ENCODE results near the gene ATG4A.
A peak's percentile ranks its signal among the peaks of the same experiment; 100 is the strongest.

ATG4A gene

DNA sequence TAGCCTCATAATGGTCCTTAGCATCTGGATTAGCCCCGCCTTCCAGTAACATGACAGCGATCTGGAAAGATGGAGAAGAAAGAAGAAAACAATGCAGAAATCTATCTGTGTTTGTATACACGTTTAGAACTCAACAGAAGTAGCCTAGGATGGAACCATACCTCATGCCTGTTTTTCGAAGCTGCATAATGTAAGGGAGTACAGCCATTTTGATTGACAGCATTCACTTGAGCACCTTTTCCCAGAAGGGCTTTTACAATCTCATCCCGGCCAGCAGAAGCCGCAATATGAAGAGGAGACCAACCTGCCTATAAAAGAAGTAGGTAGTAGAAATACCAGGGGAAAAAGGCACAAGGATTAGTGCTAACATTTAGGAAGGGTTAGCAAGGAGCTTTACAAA is 3.8 kb upstream of the ATG4A start:
- no peak for DNase-seq (ENCODE audit: low read depth)
- no peak overlapping the region for H3K4me3 ChIP-seq (ENCODE audit: low read length)
- TF ChIP-seq, protein P1, sequence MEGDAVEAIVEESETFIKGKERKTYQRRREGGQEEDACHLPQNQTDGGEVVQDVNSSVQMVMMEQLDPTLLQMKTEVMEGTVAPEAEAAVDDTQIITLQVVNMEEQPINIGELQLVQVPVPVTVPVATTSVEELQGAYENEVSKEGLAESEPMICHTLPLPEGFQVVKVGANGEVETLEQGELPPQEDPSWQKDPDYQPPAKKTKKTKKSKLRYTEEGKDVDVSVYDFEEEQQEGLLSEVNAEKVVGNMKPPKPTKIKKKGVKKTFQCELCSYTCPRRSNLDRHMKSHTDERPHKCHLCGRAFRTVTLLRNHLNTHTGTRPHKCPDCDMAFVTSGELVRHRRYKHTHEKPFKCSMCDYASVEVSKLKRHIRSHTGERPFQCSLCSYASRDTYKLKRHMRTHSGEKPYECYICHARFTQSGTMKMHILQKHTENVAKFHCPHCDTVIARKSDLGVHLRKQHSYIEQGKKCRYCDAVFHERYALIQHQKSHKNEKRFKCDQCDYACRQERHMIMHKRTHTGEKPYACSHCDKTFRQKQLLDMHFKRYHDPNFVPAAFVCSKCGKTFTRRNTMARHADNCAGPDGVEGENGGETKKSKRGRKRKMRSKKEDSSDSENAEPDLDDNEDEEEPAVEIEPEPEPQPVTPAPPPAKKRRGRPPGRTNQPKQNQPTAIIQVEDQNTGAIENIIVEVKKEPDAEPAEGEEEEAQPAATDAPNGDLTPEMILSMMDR (IDR thresholded peaks at IDR 0.05; ENCODE audit: insufficient read depth, low read depth, low read length, missing control alignments) = no peak

DNA sequence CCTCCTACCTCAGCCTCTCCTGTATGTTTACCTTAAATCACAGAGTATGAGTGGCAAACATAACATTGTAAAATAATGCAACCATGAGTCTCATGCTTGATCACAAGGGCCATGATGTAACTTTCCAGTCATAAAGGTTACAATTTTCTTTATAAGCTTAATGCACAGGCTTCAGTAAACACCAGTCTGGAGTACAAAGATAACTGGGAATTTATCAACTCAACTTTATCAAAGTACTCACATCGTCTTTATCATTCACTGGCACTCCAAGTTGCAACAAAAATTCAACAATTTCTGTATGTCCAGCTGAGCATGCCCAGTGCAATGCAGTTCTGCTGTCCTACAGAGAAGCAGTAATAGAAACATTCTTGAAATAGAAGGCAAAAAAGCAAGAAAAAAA is 3.1 kb upstream of the ATG4A start:
- no peak overlapping the region for H3K4me3 ChIP-seq (ENCODE audit: low read length)
- no peak for DNase-seq (ENCODE audit: low read depth)
- TF ChIP-seq, protein P1 (IDR thresholded peaks at IDR 0.05; ENCODE audit: insufficient read depth, low read depth, low read length, missing control alignments) = no peak

DNA sequence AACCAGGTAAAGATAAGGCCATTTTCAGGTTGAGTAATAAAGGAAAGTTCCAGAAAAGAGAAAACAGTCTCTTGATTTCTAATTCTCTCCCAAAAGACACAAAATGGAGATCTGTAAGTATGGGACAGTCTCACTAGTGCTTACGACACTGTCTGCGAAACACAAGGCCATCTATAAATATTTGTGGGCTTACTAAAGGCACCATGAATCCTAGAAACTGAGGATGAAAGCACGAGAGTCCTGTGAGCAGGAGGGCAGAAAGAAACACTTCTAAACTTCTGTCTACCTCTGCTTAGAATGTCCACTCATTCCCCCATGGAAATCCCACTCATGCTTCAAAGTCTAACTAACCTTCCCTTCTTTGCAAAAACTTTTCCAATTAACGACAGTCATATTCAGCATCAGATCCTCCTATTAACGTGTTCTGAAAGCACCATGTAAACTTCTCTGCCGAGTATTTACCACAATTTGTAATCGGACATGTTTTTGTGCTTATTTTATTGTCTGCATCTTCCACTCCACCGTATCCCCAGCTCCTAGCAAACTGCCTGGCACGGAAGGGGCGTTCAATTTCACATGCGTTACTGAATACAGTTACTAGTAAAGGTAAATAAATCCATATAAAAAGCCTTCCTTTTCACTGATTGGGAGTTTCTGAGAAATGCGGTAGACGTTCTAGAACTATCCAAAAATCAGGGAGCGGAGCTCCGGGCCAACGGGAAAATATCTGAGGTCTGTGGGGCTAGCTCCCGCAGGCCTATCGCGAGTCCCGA is 901 bp upstream of the ATG4A start:
- TF ChIP-seq, protein P1 (IDR thresholded peaks at IDR 0.05; ENCODE audit: insufficient read depth, low read depth, low read length, missing control alignments) = no peak
- DNase-seq (ENCODE audit: low read depth) = peak; percentile 33
- H3K4me3 ChIP-seq (ENCODE audit: low read length) = peak overlapping the region; percentile 70

DNA sequence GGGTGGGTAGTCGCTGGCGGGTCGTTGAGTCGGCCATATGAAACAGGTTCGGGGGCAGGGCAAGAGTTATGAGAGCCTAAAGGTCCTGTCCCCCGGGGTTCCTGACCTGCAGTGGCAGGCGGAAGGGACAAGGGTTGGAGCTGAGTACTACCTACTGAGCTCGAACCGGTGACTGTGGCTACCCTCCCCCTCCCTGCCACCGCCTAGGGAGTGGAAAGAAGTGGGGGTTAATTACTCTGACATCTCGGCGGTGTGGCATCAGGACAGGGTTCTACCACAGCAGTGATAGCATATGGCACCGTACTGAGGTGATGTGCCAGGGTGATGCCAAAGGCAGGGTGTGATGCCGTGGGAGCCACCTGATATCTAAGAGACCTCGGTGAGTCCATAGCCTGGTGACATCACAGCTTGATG is 307 bp downstream of the ATG4A start:
- peak; percentile 27 for DNase-seq (ENCODE audit: low read depth)
- TF ChIP-seq, protein P1 (IDR thresholded peaks at IDR 0.05; ENCODE audit: insufficient read depth, low read depth, low read length, missing control alignments) = no peak
- H3K4me3 ChIP-seq (ENCODE audit: low read length) = peak overlapping the region; percentile 70

DNA sequence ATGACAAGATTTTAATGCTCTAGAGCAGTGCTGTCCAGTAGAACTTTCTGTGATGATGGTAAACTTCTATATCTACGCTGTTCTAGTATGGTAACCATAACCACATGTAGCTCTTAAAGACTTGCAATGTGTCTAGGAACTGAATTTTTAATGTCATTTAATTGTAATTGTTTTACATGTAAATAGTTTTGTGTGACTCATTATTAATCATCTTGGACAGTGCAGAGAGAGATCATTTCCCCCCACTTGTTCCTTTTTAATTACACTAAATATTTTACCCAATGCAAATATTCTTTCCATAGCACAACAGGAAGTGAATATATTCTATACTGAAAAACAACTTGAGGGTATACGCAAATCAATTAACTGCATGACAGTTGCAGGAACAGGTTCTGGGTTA is 5.8 kb downstream of the ATG4A start:
- DNase-seq (ENCODE audit: low read depth) = peak; percentile 0
- no peak overlapping the region for H3K4me3 ChIP-seq (ENCODE audit: low read length)
- TF ChIP-seq, protein P1 (IDR thresholded peaks at IDR 0.05; ENCODE audit: insufficient read depth, low read depth, low read length, missing control alignments) = no peak

DNA sequence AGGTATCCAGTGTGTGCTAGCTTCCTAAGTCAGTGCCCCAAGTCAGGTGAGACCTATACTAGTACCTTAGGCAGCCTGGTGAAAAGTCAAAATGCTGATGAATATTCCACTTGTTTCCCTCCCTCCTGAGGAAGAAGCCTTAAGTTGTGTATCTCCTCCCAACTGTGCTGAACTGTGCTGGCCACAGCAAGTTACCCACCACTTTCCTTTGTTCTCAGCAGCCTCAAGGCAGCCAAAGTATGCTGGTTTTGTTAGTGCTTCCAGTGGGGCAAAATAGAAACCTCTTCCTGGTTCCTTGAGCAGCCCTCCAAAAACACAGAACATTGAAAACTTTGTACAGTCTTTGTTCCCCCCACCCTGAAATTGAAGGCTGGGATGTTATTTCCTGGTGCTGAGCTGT is 13.9 kb downstream of the ATG4A start:
- TF ChIP-seq, protein P1 (IDR thresholded peaks at IDR 0.05; ENCODE audit: insufficient read depth, low read depth, low read length, missing control alignments) = no peak
- H3K4me3 ChIP-seq (ENCODE audit: low read length) = no peak overlapping the region
- no peak for DNase-seq (ENCODE audit: low read depth)

DNA sequence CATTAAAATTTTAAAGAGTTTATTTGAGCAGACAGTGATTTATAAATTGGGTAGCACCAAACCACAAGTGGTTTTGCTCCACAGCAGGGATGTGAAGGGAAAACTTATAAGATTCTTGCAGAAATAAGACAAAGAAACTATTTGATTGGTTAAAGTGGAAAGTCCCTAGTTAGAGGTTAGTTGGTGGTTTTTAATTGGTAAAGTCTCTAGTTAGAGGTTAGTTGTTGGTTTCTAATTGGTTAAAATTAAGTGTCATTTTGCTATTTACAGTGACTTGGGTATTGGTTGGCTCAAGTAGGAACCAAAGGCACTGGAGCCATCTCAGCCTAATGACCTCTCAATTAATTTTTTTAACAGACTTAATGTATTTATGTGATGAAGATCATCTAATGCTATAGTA is 23.0 kb downstream of the ATG4A start:
- TF ChIP-seq, protein P1 (IDR thresholded peaks at IDR 0.05; ENCODE audit: insufficient read depth, low read depth, low read length, missing control alignments) = no peak
- no peak for DNase-seq (ENCODE audit: low read depth)
- H3K4me3 ChIP-seq (ENCODE audit: low read length) = no peak overlapping the region

Data from epithelial cell of esophagus (primary cell).